IMR-90 (cell line): Measurements from ENCODE around the gene ZDHHC7. TPM values are rescaled to one million over a fixed set of nuclear protein-coding genes. Genes with fewer than 3 reads are reported as not detected.

Experiments used
- ATAC-seq: fragments of 200-7000 bp; cut with Tn5 transposase; 2 replicates; pipeline ENCODE4 v1.9.1; 2020; ENCODE audit warnings: low read depth, mild to moderate bottlenecking, moderate library complexity
- BruUV-seq: library from RNA; stranded (reverse); fragments of 400-500 nt; replicated peaks from 2 replicates; lab custom pipeline; 2021; lab: Mats Ljungman, UMichigan
- CTCF ChIA-PET: fragments of 300-600 bp; formaldehyde crosslinking; extraction: SDS; loops from one replicate; lab custom pipeline; 2021; ENCODE audit warnings: antibody characterized with exemption; lab: Yijun Ruan, JAX
- POLR2A ChIA-PET: fragments of 300-600 bp; sonication (Branson Sonifier 250); formaldehyde crosslinking; loops from one replicate; lab custom pipeline; 2022; ENCODE audit warnings: antibody characterized with exemption; ENCODE audit not compliant: unreplicated experiment; lab: Charles Lee
- DNase-seq: peaks from one replicate; pipeline ENCODE4 v3.0.0; 2013
- H2AFZ ChIP-seq: replicated peaks from 2 replicates; pipeline ENCODE3; 2013; ENCODE audit warnings: low read length, mild to moderate bottlenecking; ENCODE audit not compliant: poor library complexity
- H2AK5ac ChIP-seq: 2 replicates; pipeline ENCODE4 v1.6.1; 2013; ENCODE audit warnings: low read depth, low read length, inconsistent platforms
- H2AK9ac ChIP-seq: replicated peaks from 2 replicates; pipeline ENCODE3; 2013; ENCODE audit warnings: mild to moderate bottlenecking, low read depth, low read length, moderate library complexity; ENCODE audit not compliant: poor library complexity
- H2BK120ac ChIP-seq: 2 replicates; pipeline ENCODE4 v1.6.1; 2013; ENCODE audit warnings: low read depth, low read length, inconsistent platforms
- H2BK15ac ChIP-seq: 3 replicates; pipeline ENCODE4 v1.6.1; 2013; ENCODE audit warnings: low read depth, low read length, inconsistent platforms
- H2BK20ac ChIP-seq: 2 replicates; pipeline ENCODE4 v1.6.1; 2013; ENCODE audit warnings: low read depth, mild to moderate bottlenecking, inconsistent platforms, low read length, moderate library complexity
- H2BK5ac ChIP-seq: 2 replicates; pipeline ENCODE4 v1.6.1; 2013; ENCODE audit warnings: mild to moderate bottlenecking, low read depth, low read length, inconsistent platforms; ENCODE audit not compliant: poor library complexity, severe bottlenecking
- H3K14ac ChIP-seq: replicated peaks from 2 replicates; pipeline ENCODE4 v1.6.1; 2013; ENCODE audit warnings: low read depth, low read length, inconsistent platforms
- H3K18ac ChIP-seq: 2 replicates; pipeline ENCODE4 v1.6.1; 2013; ENCODE audit warnings: low read depth, low read length, control low read depth
- H3K23ac ChIP-seq: 2 replicates; pipeline ENCODE4 v1.6.1; 2013; ENCODE audit warnings: low read depth, low read length, inconsistent platforms
- H3K27ac ChIP-seq: 2 replicates; pipeline ENCODE4 v1.5.1; 2013; ENCODE audit warnings: mild to moderate bottlenecking, control low read depth, low read length; ENCODE audit not compliant: insufficient read depth
- H3K27me3 ChIP-seq: 2 replicates; pipeline ENCODE4 v1.6.1; 2013; ENCODE audit warnings: low read length; ENCODE audit not compliant: control insufficient read depth, insufficient read depth
- H3K36me3 ChIP-seq: 2 replicates; pipeline ENCODE4 v1.6.1; 2013; ENCODE audit warnings: low read length, mixed read lengths; ENCODE audit not compliant: control insufficient read depth, insufficient read depth
- H3K4ac ChIP-seq: 2 replicates; pipeline ENCODE4 v1.6.1; 2013; ENCODE audit warnings: low read depth, low read length, inconsistent platforms
- H3K4me1 ChIP-seq: 2 replicates; pipeline ENCODE4 v1.6.1; 2013; ENCODE audit warnings: low read length, mixed read lengths; ENCODE audit not compliant: control insufficient read depth, insufficient read depth
- H3K4me2 ChIP-seq: 2 replicates; pipeline ENCODE4 v1.6.1; 2013; ENCODE audit warnings: low read depth, mild to moderate bottlenecking, control low read depth, low read length, moderate library complexity
- H3K4me3 ChIP-seq: 2 replicates; pipeline ENCODE4 v1.5.1; 2013; ENCODE audit warnings: low read depth, mild to moderate bottlenecking, control low read depth, low read length, moderate library complexity; ENCODE audit not compliant: insufficient read depth
- H3K56ac ChIP-seq: 2 replicates; pipeline ENCODE4 v1.6.1; 2013; ENCODE audit warnings: low read length, inconsistent platforms; ENCODE audit not compliant: insufficient read depth; ENCODE audit errors: extremely low read depth
- H3K79me1 ChIP-seq, 2 experiments: 2 replicates each; pipeline ENCODE4 v1.6.1; 2013; ENCODE audit warnings: low read length in 2 of 2, inconsistent platforms in 1 of 2, low read depth in 1 of 2
- H3K9ac ChIP-seq: 2 replicates; pipeline ENCODE4 v1.6.1; 2013; ENCODE audit warnings: low read depth, low read length, control low read depth
- H3K9me1 ChIP-seq: 2 replicates; pipeline ENCODE4 v1.6.1; 2013; ENCODE audit warnings: low read length, inconsistent platforms; ENCODE audit not compliant: insufficient read depth
- H3K9me3 ChIP-seq: 2 replicates; pipeline ENCODE4 v1.6.1; 2013; ENCODE audit warnings: low read length; ENCODE audit not compliant: control insufficient read depth, insufficient read depth
- H4K20me1 ChIP-seq: 2 replicates; pipeline ENCODE4 v1.6.1; 2013; ENCODE audit warnings: low read length, inconsistent platforms; ENCODE audit not compliant: insufficient read depth
- H4K5ac ChIP-seq: 2 replicates; pipeline ENCODE4 v1.6.1; 2013; ENCODE audit warnings: mild to moderate bottlenecking, low read depth, low read length, control low read depth
- H4K8ac ChIP-seq, 2 experiments: 2 replicates each; pipeline ENCODE4 v1.6.1; 2013; ENCODE audit warnings: low read depth in 2 of 2, low read length in 2 of 2, control low read depth in 1 of 2, inconsistent platforms in 1 of 2
- H4K91ac ChIP-seq: 2 replicates; pipeline ENCODE4 v1.6.1; 2013; ENCODE audit warnings: low read depth, low read length, inconsistent platforms; ENCODE audit not compliant: insufficient read depth
- MAFK ChIP-seq: IDR thresholded peaks from 2 replicates; pipeline ENCODE4 v1.6.1; 2012; ENCODE audit warnings: low read depth, low read length, improper control_type of control experiment
- POLR2A ChIP-seq: IDR thresholded peaks from 2 replicates; pipeline ENCODE4 v1.6.1; 2012; ENCODE audit warnings: mild to moderate bottlenecking, low read depth, low read length
- WGBS, 2 experiments: methylation state at CpG; one replicate each; pipeline versions ENCODE4 v1.1.5 to v1.1.7; 2013; ENCODE audit warnings: missing lambda C conversion rate in 2 of 2; ENCODE audit not compliant: insufficient read length in 1 of 2; ENCODE audit errors: extremely low coverage in 2 of 2; 5-methylcytosine and 5-hydroxymethylcytosine counted together
- dilution Hi-C: fragments of 300-500 bp; cut with HindIII; formaldehyde crosslinking; loops from one replicate; pipeline ENCODE4 v1.14.3; 2018; ENCODE audit warnings: low sequenced_read_pairs; ENCODE audit not compliant: unreplicated experiment
- in situ Hi-C: fragments of 300-500 bp; cut with MboI; formaldehyde crosslinking; loops from 3 replicates; pipeline ENCODE4 v1.14.3; 2019; ENCODE audit warnings: low sequenced_read_pairs, inconsistent platforms, mixed read lengths
- intact Hi-C: fragments of 100-400 bp; cut with micrococcal nuclease; formaldehyde crosslinking; loops from 2 replicates; pipeline ENCODE4 v1.10.0; 2022
- polyA plus RNA-seq, 3 experiments: library from polyadenylated mRNA; depleted of rRNA; stranded (reverse); fragments of >200 nt; gene quantifications; 2 replicates each; pipeline ENCODE4 v1.2.3, GENCODE V29; 2012; ENCODE audit warnings: low replicate concordance in 1 of 3
- total RNA-seq: library from RNA; depleted of rRNA; stranded (reverse); fragments of >200 nt; gene quantifications from 2 replicates; pipeline ENCODE4 v1.2.3, GENCODE V29; 2012

The ZDHHC7 gene
- total and polyA plus RNA-seq, 2 of the 4 experiments (the other 2 are of a cell fraction): 80.1 to 97.1 TPM

- Histone ChIP-seq H4K8ac (no peak overlapping the region; a peak in 1 of 4 replicates), H2AK9ac (no peak overlapping the region), H2BK120ac (no peak overlapping the region), H3K9ac (peak overlapping the region; percentile 14; the same call in 1 of the 2 replicates), H2BK20ac (peak overlapping the region; percentile 15; the same call in 1 of the 2 replicates), H3K4me3 (peak overlapping the region; percentile 79), H3K4ac (peak overlapping the region; percentile 37; the same call in 1 of the 2 replicates), H3K23ac (no peak overlapping the region), H4K5ac (no peak overlapping the region), H3K36me3 (peaks cover 8% of the 10 kb centered on the region; the same call in 1 of the 2 replicates), H2AK5ac (peak overlapping the region; percentile 72; the same call in 1 of the 2 replicates), H3K14ac (no peak overlapping the region), H3K4me1 (peaks cover 20% of the 10 kb centered on the region), H3K79me1 (peaks cover 12 to 57% of the 10 kb centered on the region in 2 experiments), H3K27ac (no peak overlapping the region), H4K20me1 (peaks cover 15% of the 10 kb centered on the region; the same call in 1 of the 2 replicates), H3K27me3 (no peaks in the 10 kb centered on the region), H3K9me3 (no peaks in the 10 kb centered on the region), H3K56ac (no peak overlapping the region), H2BK5ac (no peak overlapping the region), H3K18ac (no peak overlapping the region), H2BK15ac (no peak overlapping the region), H3K4me2 (peak overlapping the region; percentile 71), H4K91ac (no peak overlapping the region), H2AFZ (no peak overlapping the region), H3K9me1 (peaks cover 5% of the 10 kb centered on the region; the same call in 1 of the 2 replicates)
- in situ Hi-C loops (no loop called here), dilution Hi-C loops (no loop called here), intact Hi-C loops (no loop called here)
- WGBS, 2 experiments: no CpG with 5 or more reads among the region's 17 CpGs
- BruUV-seq: no TSS peak
- ATAC-seq (peak; percentile 4; the same call in 1 of the 2 replicates), DNase-seq (peak; percentile 47)
- no peak for TF ChIP-seq POLR2A
- 0 out of 2 replicates have a peak, but pooled peaks have one; percentile 12 for TF ChIP-seq MAFK
- ChIA-PET POLR2A (no interaction called here), CTCF (no interaction called here)
Measured at GRCh38 chr16:85028685-85029407, 17.5 kb upstream of the ZDHHC7 start.
